H9 (cell line): ENCODE data around the gene AKAP12. TPM values are rescaled to one million over a fixed set of nuclear protein-coding genes. Genes with fewer than 3 reads are reported as not detected.

Experiments
- DNase-seq: peaks from one replicate; pipeline ENCODE4 v3.0.0-alpha.2; 2017
- H2AFZ ChIP-seq: one replicate; pipeline ENCODE4 v1.6.1; 2013; ENCODE audit warnings: mild to moderate bottlenecking, low read length, control low read depth, moderate library complexity
- H2AK5ac ChIP-seq: 2 replicates; pipeline ENCODE4 v1.6.1; 2013; ENCODE audit warnings: low read length, control low read depth, mixed read lengths; ENCODE audit not compliant: insufficient read length
- H2BK120ac ChIP-seq: one replicate; pipeline ENCODE4 v1.6.1; 2013; ENCODE audit warnings: low read depth, mild to moderate bottlenecking, low read length, control low read depth, inconsistent platforms; ENCODE audit not compliant: poor library complexity, severe bottlenecking
- H2BK12ac ChIP-seq: 2 replicates; pipeline ENCODE4 v1.6.1; 2013; ENCODE audit warnings: low read length, control low read depth, mixed read lengths, low read depth; ENCODE audit not compliant: insufficient read length
- H2BK15ac ChIP-seq: 2 replicates; pipeline ENCODE4 v1.6.1; 2013; ENCODE audit warnings: low read depth, low read length, control low read depth
- H2BK20ac ChIP-seq: one replicate; pipeline ENCODE4 v1.6.1; 2013; ENCODE audit warnings: low read depth, mild to moderate bottlenecking, low read length, control low read depth, inconsistent platforms; ENCODE audit not compliant: poor library complexity, severe bottlenecking
- H2BK5ac ChIP-seq: 2 replicates; pipeline ENCODE4 v1.6.1; 2013; ENCODE audit warnings: low read length, control low read depth, mixed read lengths; ENCODE audit not compliant: insufficient read length
- H3K14ac ChIP-seq: 2 replicates; pipeline ENCODE4 v1.6.1; 2013; ENCODE audit warnings: low read length, control low read depth; ENCODE audit not compliant: insufficient read depth
- H3K18ac ChIP-seq: 2 replicates; pipeline ENCODE4 v1.6.1; 2013; ENCODE audit warnings: low read depth, mild to moderate bottlenecking, mixed read lengths, low read length, control low read depth; ENCODE audit not compliant: insufficient read length
- H3K23ac ChIP-seq: 2 replicates; pipeline ENCODE4 v1.6.1; 2013; ENCODE audit warnings: low read length, control low read depth, mixed read lengths, low read depth; ENCODE audit not compliant: insufficient read length
- H3K23me2 ChIP-seq: 2 replicates; pipeline ENCODE4 v1.6.1; 2013; ENCODE audit warnings: low read depth, mild to moderate bottlenecking, mixed read lengths, low read length, control low read depth; ENCODE audit not compliant: insufficient read length, poor library complexity, severe bottlenecking
- H3K27ac ChIP-seq: 2 replicates; pipeline ENCODE4 v1.5.1; 2013; ENCODE audit warnings: low read length, control low read depth, mixed read lengths, low read depth; ENCODE audit not compliant: insufficient read length
- H3K27me3 ChIP-seq: 2 replicates; pipeline ENCODE4 v1.6.1; 2013; ENCODE audit warnings: low read length, control low read depth, inconsistent platforms; ENCODE audit not compliant: insufficient read depth
- H3K4ac ChIP-seq: 2 replicates; pipeline ENCODE4 v1.6.1; 2013; ENCODE audit warnings: low read depth, mild to moderate bottlenecking, control low read depth, inconsistent platforms, low read length, moderate library complexity
- H3K4me1 ChIP-seq: 2 replicates; pipeline ENCODE4 v1.6.1; 2013; ENCODE audit warnings: low read length, control low read depth, inconsistent platforms; ENCODE audit not compliant: insufficient read depth
- H3K4me2 ChIP-seq: 2 replicates; pipeline ENCODE4 v1.6.1; 2013; ENCODE audit warnings: low read length, control low read depth, mixed read lengths; ENCODE audit not compliant: insufficient read length, insufficient read depth
- H3K56ac ChIP-seq: 2 replicates; pipeline ENCODE4 v1.6.1; 2013; ENCODE audit warnings: low read depth, mild to moderate bottlenecking, mixed read lengths, low read length, control low read depth; ENCODE audit not compliant: insufficient read length
- H3K79me1 ChIP-seq: 2 replicates; pipeline ENCODE4 v1.6.1; 2013; ENCODE audit warnings: low read depth, mild to moderate bottlenecking, moderate library complexity, low read length, control low read depth, inconsistent platforms; ENCODE audit not compliant: insufficient read depth, poor library complexity, severe bottlenecking
- H3K79me2 ChIP-seq: 2 replicates; pipeline ENCODE4 v1.6.1; 2013; ENCODE audit warnings: low read length, control low read depth, inconsistent platforms; ENCODE audit not compliant: insufficient read depth
- H3K9ac ChIP-seq: 2 replicates; pipeline ENCODE4 v1.6.1; 2013; ENCODE audit warnings: low read length, control low read depth, mixed read lengths; ENCODE audit not compliant: insufficient read length; ENCODE audit errors: extremely low read depth
- H3K9me3 ChIP-seq: one replicate; pipeline ENCODE4 v1.6.1; 2013; ENCODE audit warnings: low read depth, low read length, inconsistent platforms; ENCODE audit not compliant: control insufficient read depth
- H3T11ph ChIP-seq: one replicate; pipeline ENCODE4 v1.6.1; 2013; ENCODE audit warnings: mild to moderate bottlenecking, low read length, control low read depth, inconsistent platforms
- H4K20me1 ChIP-seq: one replicate; pipeline ENCODE4 v1.6.1; 2013; ENCODE audit not compliant: control insufficient read depth, insufficient read length, insufficient read depth
- H4K5ac ChIP-seq: 2 replicates; pipeline ENCODE4 v1.6.1; 2013; ENCODE audit warnings: low read depth, mild to moderate bottlenecking, mixed read lengths, low read length, control low read depth; ENCODE audit not compliant: insufficient read length
- H4K8ac ChIP-seq: replicated peaks from 2 replicates; pipeline ENCODE4 v1.6.1; 2013; ENCODE audit warnings: low read length, control low read depth, mixed read lengths, low read depth; ENCODE audit not compliant: insufficient read length
- H4K91ac ChIP-seq: 2 replicates; pipeline ENCODE4 v1.6.1; 2013; ENCODE audit warnings: low read depth, mild to moderate bottlenecking, moderate library complexity, mixed read lengths, low read length, control low read depth; ENCODE audit not compliant: insufficient read length
- H3K27ac Mint-ChIP-seq, 3 experiments: 2 replicates in 2 of 3; 3 replicates in 1 of 3; pipeline ENCODE4 v1.8.0; 2020 to 2021; ENCODE audit warnings: mixed read lengths in 3 of 3, mild to moderate bottlenecking in 1 of 3, moderate library complexity in 1 of 3
- H3K27me3 Mint-ChIP-seq: 2 replicates; pipeline ENCODE4 v1.8.0; 2021; ENCODE audit warnings: low read depth, mild to moderate bottlenecking, moderate library complexity, mixed read lengths
- H3K36me3 Mint-ChIP-seq, 3 experiments: 2 replicates in 2 of 3; 3 replicates in 1 of 3; pipeline ENCODE4 v1.8.0; 2020 to 2021; ENCODE audit warnings: low read depth in 3 of 3, mixed read lengths in 3 of 3; ENCODE audit not compliant: insufficient read depth in 1 of 3
- H3K4me1 Mint-ChIP-seq, 2 experiments: 2 replicates each; pipeline ENCODE4 v1.8.0; 2020; ENCODE audit warnings: mixed read lengths in 2 of 2
- H3K4me3 Mint-ChIP-seq, 2 experiments: 2 replicates in 1 of 2; 3 replicates in 1 of 2; pipeline ENCODE4 v1.8.0; 2020 to 2021; ENCODE audit warnings: mild to moderate bottlenecking in 2 of 2, mixed read lengths in 2 of 2, moderate library complexity in 1 of 2
- H3K9me3 Mint-ChIP-seq, 2 experiments: 2 replicates in 1 of 2; 3 replicates in 1 of 2; pipeline ENCODE4 v1.8.0; 2020; ENCODE audit warnings: mild to moderate bottlenecking in 2 of 2, mixed read lengths in 2 of 2, moderate library complexity in 1 of 2
- WGBS: extraction: QIAGEN DNeasy Blood & Tissue Kit; methylation state at CpG from one replicate; pipeline ENCODE4 v1.1.7; 2013; ENCODE audit warnings: missing lambda C conversion rate, low lambda C conversion rate, mixed read lengths; ENCODE audit not compliant: insufficient read length; ENCODE audit errors: extremely low coverage; 5-methylcytosine and 5-hydroxymethylcytosine counted together
- total RNA-seq: library from RNA; stranded (reverse); gene quantifications from 2 replicates; pipeline ENCODE4 v1.2.1, GENCODE V29; 2021
- TF ChIP-seq, protein P1 (sequence below): fragments of 200-600 bp; sonication (generic); conservative IDR thresholded peaks from 3 replicates; pipeline ENCODE4 v1.8.0; 2021; ENCODE audit warnings: antibody characterized with exemption, mild to moderate bottlenecking

Gene AKAP12
- total RNA-seq, 1 experiment from 2014 or later = 52.3 TPM

DNA sequence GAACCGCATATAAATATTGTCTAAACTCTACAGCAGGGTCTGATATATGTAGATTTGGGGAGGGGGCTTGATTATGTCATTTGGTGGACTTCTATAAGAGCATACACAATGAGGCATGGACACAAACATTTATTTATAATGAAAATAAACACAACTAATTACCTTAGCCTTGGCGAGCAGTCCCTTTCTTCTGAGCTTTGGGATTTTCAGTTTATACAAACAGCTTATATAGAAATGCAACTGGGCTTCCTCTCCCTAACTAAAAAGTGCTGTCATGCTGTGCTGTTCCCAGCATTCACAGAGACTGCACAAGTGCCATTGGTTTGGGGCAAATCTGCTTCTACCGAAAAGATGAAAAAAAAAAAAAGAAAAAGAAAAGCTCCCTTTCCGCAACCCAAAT lies 69.9 kb downstream of the AKAP12 start:
- no peak overlapping the region for H2BK120ac ChIP-seq
- H3K9ac ChIP-seq = no peak overlapping the region
- H2AFZ ChIP-seq = no peak overlapping the region
- no peak overlapping the region for H3K56ac ChIP-seq
- H3K9me3 ChIP-seq = no peaks in the 10 kb centered on the region
- no CpG with 5 or more reads among the region's 4 CpGs for WGBS
- H2BK20ac ChIP-seq = no peak overlapping the region
- no peaks in the 10 kb centered on the region for H3K79me1 ChIP-seq
- no peaks in the 10 kb centered on the region for H4K20me1 ChIP-seq
- TF ChIP-seq, protein P1, sequence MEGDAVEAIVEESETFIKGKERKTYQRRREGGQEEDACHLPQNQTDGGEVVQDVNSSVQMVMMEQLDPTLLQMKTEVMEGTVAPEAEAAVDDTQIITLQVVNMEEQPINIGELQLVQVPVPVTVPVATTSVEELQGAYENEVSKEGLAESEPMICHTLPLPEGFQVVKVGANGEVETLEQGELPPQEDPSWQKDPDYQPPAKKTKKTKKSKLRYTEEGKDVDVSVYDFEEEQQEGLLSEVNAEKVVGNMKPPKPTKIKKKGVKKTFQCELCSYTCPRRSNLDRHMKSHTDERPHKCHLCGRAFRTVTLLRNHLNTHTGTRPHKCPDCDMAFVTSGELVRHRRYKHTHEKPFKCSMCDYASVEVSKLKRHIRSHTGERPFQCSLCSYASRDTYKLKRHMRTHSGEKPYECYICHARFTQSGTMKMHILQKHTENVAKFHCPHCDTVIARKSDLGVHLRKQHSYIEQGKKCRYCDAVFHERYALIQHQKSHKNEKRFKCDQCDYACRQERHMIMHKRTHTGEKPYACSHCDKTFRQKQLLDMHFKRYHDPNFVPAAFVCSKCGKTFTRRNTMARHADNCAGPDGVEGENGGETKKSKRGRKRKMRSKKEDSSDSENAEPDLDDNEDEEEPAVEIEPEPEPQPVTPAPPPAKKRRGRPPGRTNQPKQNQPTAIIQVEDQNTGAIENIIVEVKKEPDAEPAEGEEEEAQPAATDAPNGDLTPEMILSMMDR = no peak
- H4K8ac ChIP-seq = no peak overlapping the region
- Mint-ChIP-seq H3K4me1 (peaks cover 26 to 40% of the 10 kb centered on the region in 2 experiments), H3K27ac (peak overlapping the region in 1 of 3 experiments; percentile 51; a peak in 2 of 7 replicates), H3K4me3 (no peak overlapping the region), H3K36me3 (peaks cover 5 to 8% (median 7%) of the 10 kb centered on the region in 3 experiments; a peak in 6 of 7 replicates), H3K9me3 (no peaks in the 10 kb centered on the region), H3K27me3 (no peaks in the 10 kb centered on the region)
- H4K5ac ChIP-seq = no peak overlapping the region
- H2BK5ac ChIP-seq = no peak overlapping the region
- no peak for DNase-seq
- H3K23ac ChIP-seq = no peak overlapping the region
- H3T11ph ChIP-seq = no peak overlapping the region
- no peaks in the 10 kb centered on the region for H3K23me2 ChIP-seq
- H3K27ac ChIP-seq = no peak overlapping the region
- H3K27me3 ChIP-seq = no peaks in the 10 kb centered on the region
- H3K18ac ChIP-seq = no peak overlapping the region
- no peaks in the 10 kb centered on the region for H3K4me1 ChIP-seq
- no peak overlapping the region for H2BK15ac ChIP-seq
- no peak overlapping the region for H3K14ac ChIP-seq
- no peak overlapping the region for H3K4ac ChIP-seq
- no peaks in the 10 kb centered on the region for H3K79me2 ChIP-seq
- no peak overlapping the region for H2AK5ac ChIP-seq
- no peak overlapping the region for H2BK12ac ChIP-seq
- H4K91ac ChIP-seq = no peak overlapping the region
- no peak overlapping the region for H3K4me2 ChIP-seq
